ENCODE data around the gene ADCY9.

Gene ADCY9

DNA sequence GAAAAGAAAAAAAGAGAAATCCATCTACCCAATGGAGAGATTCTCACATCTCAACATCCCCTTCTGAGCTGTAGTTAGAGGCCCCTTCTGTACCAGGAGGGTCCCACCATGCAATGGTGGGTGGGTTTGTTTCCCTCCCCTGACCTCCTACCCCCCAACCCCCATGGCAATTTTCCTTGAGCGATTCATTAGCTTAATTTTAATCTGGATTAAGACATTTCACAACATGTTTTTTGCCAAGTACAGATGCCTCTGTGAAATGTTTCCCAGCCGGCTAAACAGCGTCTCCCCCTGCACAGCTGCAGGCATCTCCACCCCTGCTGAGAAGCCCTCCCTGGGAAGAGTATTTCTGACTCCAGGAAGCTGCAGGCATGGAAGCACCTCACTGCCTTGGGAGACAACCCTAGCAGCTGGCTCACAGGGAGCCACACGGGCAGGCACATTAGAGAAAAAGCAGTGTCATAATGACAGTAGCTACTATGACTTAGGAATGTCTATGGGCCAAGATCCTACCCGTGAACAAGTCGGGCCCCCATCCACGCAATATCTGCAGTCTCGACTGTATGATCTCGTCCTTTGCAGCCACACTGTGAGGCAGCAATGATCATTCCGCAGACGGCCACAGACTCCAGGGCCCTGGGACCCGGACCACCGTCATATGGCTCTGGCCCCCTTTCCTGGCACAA lies 117.3 kb downstream of the ADCY9 start:
- DNase-seq = no peak

DNA sequence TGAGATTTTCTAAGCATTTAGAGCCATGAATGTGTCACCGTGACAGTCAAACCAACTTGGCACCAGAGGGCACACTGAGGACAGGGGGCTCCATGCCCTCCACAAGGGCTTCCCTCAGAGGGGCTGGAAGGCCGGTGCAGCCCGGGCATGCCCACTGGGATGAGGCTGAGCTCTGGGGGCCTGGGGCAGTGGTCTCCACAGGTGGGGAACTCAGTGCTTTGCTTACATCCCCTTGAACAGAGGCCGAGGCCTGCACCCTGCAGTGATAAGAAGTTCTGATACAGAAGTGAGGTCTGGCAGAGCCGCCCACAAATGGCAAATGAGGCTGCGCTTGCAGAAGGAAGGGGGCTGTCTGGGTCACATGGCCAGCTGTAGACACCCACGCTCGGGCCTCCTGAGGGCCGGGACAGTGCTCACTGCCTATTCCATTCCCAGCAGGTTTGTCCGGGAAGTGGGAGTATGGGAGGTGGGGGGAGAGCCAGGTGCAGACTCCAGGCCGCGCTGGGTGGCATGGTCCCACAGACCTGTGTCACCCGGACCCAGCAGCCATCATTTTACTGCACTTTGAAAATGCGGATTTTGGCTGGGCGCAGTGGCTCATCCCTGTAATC lies 118.9 kb downstream of the ADCY9 start:
- no peak for DNase-seq

DNA sequence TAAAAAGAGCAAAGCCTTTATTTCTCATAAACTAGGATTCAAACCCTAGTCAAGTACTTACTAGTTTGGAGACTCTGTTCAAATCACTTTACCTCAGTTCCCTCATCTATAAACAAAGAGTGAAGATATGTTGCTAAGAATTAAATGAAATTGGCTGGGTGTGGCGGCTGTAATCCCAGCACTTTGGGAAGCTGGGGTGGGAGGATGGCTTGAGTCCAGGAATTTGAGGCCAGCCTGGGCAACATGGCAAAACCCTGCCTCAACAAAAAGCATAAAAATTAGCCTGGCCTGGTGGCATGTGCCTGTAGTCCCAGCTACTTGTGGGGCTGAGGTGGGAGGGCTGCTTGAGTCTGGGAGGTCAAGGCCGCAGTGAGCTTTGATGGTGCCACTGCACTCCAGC lies 121.2 kb downstream of the ADCY9 start:
- DNase-seq = no peak

DNA sequence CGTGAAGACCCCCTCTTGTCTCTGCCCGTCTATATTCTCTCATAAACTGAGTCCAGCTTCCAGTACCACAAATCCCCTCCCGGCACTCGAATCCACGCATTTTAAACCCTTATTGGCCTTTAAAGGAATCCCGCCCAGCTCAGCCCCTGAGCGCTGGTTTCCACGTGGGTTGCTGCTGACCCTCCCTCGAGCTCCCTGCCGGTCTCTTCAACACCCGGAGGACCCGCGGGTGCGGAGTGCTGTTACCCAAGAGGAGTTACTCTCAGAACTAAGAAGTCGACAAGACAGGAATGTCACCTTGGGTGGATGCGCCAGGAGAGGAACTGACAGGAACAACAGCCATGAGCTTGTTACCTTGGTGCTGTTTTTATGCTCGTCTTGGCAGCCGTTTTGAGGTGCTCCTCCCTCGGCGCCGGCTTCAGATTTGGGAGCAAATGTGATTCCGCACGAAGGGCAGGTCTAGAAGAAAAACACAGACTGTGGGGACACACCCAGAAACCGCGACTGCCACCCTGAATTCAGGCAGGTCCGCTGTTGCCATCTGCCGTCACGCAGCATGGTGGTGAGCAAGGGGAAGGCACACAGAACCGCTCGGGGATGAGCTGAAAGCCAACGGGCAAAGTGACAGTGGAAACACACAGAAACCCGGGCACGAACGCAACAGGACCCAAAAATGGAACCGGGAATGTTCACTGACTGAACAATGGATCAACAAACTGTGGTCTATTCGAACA lies 123.0 kb downstream of the ADCY9 start:
- no peak for DNase-seq

DNA sequence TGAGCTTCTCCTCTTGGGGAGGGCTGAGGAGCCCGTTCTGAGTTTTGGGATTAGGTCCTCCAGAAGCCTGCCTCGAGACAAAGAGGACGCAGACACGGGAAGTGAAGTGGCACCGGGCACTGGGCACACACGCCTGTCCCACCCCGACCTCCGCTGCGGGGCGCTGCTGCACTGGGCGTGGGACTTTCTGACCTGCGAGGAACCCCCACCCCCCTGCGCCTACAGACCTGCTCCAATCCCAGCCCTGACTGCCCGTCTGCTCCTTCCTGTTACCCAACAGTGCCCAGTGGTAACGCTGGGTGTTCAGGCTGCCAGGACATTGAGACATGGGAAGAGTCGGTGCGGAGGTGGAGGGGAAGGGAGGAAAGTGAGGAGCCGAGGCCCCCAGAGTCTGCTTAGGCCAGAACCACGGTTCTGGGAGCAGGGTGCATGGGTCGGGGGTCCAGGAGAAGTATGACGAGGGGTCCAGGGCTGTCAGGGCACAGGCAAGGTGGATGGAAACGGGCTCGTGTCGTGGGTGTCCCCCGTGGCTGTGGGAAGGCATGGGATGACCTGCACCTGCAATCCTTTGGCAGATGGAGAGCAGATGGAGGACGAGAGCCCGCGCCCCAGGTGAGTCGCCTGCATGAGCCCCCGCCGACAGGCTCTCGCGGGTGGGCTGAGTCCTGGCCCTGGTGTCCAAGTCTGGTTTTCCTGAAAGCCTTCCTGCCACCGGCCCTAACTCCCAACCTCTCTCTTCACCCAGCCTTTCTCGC lies 123.8 kb downstream of the ADCY9 start:
- no peak for DNase-seq

DNA sequence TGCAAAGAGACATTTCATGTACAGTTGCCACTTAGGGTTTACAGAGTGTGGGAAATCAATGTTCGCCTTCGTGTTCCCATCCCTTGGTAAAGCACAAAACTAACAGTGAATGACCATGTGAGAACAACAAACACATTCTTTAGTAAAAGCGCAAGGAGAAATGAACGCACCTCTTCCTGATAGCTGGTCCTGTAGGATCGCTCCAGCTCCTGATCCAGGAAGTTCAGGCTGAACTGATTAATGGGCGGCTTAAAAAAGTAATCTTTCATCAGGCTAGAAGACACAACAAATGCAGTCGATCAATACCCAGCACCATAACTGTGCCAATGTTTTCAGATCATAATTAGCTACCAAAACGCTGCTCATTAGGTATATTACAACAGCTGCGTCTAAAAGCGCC lies 127.4 kb downstream of the ADCY9 start:
- no peak for DNase-seq

DNA sequence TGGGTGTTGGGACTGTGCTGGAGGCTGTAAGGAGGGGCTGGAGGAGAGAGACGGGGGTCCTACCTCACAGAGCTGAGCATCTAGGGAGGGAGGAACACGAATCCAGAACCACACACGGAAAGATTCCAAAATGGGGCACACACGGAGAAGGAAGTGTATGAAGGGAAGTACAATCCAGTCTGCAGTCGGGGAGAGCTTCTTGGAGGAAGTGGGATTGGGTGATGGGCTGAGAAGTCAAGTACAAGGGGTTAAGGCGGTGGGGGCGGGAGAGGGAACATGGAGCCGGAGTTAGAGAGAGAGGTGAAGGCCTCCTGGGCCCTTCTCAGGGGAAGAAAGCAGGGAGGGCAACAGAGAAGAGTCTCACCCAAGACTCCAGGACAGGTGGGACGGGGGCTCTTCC lies 128.2 kb downstream of the ADCY9 start:
- DNase-seq = no peak

DNA sequence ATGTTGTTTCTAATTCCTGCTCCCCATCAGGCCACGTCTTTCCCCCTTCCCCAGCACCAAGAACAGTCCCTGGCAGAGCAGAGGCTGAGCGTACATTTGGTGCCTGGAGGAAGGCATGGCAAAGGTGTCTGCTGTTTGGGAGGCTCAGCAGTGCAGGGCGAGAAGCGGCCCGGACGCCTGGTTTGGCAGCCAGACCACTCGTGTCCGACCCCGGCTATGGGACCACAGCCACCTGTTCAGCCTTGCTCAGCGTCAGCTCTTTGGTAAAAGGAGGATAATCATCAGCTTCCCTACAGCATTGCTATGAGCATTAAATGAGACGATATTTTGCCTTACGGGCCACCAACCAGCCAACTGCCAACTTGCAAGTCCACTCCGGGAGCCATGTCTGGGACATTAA lies 129.0 kb downstream of the ADCY9 start:
- DNase-seq = no peak

DNA sequence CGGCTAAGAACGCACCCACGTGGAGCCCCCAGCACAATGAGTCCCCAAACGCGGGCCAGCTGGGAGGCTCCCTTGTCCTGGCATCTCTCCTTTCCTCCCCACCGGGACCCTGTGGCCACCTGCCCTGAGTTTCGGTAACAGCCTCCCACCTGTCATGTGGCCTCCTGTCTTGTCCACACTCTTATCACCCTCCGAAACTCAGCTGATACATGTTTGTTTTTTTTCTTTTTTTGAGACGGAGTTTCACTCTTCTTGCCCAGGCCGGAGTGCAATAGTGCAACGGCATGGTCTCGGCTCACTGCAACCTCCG lies 130.1 kb downstream of the ADCY9 start:
- DNase-seq = no peak

DNA sequence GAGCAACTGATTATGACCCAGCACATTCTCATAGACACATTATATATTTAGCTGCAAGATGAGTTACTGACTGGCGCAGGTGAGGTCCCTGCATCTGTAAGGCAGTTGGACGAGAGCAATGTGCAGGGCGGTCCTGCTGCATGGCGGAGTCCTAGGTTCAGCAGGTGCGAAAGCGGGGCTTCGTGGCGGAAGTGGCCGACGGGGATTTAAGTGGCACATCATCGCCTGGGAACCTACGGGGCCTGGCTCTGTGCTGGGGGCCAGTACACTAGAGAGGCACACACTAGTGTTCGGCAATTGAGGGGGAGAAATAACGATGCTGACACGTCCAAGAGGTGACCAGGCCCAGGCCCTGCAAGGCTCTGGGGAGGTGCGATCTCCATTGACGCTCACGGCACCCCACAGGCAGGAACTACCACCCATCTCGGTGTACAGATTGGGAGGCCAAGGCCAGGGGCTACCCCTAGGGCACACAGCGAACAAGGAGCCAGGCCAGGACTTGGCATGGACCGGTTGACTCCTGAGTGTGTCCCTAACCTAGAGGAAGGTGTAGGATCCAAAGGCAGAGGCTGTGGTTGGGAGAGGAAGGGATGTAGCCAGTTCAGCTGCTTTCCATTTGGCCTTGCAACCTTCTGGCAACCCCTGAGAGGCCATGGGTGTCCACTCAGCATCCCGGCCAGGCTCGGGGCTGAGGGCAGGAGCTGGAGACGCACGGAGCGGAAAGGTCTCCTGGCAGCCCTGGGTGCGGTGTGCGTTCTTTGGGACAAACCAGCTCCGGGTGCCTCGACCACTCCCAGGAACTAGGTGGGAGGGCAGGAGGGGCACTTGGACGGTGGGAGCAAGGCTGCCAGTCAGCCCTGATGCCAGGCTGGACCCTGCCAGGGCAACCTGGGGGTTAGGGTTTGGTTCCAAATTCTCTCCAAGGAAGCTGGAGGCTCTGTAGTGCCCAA lies 131.9 kb downstream of the ADCY9 start:
- DNase-seq = no peak

DNA sequence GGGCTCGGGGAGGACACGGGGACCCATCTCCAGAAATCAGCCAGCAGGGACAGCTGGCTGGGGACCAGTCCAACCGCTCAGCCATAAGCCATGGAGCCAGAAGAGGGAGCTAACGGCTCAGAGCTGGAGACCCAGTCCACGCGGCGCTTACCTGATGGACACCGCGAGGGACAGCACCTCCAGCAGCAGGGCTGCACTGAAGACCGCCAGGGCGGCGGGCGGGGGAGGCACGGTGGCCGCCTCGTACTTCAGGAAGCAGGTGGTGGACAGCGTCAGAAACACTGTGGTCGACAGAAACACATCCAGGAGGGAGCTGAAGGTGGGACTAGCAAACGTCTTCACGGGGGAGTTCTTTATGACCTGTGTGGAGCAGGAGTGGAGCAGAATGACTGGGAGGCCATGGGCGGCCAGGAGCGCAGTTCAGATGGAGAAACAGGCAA lies 133.1 kb downstream of the ADCY9 start:
- DNase-seq = peak; percentile 53

DNA sequence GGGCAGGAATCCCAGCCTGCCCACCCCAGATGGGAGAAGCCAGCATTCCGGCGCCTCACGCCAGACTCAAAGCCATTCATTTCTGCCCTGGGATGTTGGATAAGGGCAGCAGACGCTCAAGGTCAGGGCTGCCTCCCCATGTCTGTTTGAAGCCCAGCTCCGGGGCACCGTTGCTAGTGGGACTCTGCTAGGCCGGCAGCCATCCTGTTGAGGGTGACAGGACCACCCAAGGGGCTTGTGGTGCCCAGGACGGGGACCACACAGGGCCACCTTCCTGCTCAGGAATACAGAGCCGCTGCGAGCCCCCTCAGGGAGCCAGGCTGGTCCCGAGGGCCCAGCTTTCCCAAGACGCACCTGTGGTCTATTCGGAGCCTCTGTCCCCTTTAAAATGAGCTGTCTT lies 134.0 kb downstream of the ADCY9 start:
- DNase-seq = no peak

DNA sequence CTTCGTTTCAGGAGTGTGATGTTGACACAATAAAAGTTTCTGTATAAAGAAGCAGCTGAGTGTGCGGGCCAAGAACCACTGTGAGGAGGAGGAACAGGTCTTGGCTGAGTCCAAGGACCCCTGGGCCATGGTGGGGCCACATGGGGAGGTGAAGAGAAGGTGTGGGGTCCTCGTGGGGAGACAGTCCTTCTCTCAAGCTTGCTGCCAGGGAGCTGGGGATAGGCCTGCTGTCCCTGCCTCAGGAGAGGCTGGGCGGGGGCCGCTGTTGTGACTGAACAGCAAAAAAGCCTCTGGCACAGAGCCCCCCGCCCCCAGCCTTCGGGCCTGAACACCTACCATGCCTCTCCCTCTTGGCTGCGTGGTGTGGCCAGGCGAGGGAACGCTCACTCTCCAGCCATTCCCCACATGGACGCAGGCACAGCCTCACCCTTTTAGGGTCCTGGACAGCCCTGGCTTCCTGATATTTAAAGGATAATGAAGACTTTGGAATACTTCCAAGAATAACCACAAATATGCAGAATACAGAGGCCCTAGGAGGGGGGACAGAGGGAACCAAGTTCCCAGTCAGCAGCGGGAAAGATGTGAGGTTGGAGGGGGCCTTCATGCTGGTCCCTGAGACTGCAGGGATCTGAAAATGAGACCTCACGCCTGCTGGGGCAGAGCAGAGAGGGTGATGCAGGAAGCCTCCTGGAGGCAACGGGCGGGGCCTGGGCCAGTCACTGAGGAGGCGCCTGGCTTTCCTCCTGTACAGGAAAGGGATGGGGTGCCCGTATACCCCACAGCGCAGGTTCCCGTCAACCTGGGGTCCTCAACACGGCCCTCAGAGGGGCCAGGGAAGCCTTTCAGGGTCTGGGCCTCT lies 135.8 kb downstream of the ADCY9 start:
- DNase-seq = no peak

DNA sequence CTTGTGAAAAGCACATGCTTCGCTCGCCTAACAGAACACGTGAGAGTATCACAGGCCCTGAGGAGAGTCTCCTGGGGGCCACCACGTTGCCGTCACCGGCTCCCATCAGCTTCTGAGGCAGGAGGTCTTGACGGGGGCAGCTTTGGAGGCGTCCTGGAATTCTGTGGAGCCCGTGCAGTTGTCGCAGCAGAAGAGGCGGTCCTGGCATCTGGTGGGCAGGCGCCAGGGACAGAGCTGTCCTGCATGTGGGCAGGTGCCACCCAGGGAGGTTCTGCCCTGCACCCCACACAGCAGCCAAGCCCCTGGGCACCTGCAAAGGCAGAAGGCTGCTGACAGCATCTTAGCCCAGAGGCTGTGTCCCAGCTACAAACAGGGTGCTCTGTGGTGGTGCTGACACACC lies 136.7 kb downstream of the ADCY9 start:
- DNase-seq = no peak

DNA sequence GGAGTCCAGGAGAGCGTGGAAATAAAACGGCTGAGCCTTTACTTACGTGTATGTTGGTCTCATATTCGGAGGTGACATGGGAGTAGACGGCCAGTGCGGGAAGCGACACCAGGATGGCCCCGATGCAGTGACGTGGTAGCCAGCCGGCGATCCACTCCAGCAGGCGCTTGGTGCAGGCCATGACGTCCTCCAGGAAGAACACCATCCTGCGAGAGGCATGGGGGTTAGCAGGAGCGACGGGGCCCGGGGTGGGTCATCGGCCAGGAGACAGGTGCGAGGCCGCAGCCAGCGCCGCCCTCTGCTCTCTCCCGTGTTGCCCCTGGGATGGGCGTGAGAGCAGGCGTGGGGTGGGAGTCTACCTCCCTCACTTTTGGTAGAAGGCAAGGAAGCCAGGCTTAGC lies 137.2 kb downstream of the ADCY9 start:
- no peak for DNase-seq

DNA sequence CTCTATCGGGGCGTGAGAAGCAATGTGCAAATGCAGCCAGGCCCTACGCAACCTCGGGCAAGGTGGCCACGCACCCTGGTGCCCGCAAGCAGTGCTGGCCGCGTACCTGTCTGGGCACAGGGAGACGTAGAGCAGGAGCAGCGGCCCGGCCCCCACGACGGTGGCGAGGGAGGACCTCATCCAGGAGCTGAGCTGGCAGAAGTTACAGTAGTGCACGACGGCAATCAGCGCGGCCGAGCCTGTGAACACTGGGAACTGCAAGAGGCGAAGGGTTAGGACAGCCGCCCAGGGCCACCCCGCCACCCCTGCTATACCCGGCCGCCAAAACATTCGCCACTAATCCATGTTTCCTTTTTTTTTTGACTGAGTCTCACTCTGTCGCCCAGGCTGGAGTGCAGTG lies 138.9 kb downstream of the ADCY9 start:
- no peak for DNase-seq

DNA sequence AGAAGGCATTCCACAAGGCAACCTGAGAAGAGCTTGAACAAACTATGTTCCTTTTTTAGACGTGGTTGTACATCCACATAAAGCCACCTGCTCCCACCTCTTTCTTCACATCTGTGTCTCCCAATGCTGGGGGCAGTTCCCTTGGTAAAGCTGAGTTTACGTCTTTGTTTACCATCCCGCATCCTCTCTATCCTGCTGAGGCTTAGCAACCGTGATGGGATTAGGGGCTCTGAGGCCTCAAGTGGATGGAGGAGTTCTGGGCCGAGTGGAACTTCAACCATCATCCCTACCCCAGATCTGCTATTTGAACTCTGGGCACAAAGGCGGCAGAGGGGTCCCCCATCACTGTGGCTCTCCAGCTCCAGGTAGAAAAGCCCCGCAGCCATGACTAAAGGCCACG lies 141.5 kb downstream of the ADCY9 start:
- no peak for DNase-seq

DNA sequence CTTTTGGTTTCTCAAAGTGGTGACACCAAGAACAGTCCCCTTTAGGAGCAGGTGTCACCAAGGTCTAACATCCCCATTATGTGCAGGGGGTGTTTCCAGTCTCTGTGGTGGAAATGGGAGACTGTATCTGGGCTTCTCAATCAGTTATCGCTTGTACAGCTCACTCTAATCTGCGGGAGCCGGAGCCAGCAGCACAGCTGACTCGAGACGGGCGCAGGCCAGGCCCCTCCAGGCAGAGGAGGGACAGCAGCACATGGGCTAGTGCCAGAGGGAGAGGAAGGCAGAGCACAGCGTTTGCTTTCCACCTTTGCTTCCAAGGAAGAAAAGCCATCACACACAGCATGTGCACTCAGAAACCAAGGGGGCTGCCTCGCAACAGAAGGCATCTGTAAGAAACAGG lies 144.5 kb downstream of the ADCY9 start:
- no peak for DNase-seq

DNA sequence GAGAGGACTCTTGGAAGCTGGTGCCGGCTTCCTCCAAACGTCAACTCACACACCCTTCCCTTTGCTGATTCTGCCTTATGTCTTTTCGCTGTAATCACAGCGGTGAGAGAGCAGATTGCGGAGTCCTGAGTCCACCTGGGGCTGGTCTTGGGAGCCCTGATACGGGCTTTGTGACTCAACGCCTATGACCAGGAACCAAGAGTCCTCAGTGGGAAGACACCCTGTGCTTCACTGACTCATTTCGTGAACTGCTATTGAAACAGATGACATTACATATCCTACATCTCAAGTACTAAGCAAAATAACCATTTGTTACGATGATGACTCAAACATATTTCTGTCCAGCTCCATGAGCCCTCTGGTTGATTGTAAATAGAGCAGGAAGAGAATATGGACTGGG lies 145.0 kb downstream of the ADCY9 start:
- DNase-seq = no peak

DNA sequence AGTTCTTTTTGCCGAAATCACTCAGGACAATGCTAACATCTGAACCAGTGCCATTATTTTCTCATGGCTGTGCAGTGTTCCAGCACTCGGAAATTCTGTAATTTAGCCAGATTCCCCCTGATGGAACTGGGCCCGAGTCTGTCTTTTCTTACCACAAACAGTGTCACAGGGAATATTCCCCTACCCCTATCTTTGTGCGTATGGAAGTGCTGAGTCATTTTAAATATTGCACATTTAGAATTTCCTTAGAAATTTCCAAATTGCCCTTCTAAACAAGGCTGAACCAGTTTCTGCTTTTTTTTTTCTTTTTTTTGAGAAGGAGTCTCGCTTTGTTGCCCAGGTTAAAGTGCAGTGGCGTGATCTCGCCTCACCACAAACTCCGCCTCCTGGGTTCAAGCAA lies 147.7 kb downstream of the ADCY9 start:
- DNase-seq = no peak

DNA sequence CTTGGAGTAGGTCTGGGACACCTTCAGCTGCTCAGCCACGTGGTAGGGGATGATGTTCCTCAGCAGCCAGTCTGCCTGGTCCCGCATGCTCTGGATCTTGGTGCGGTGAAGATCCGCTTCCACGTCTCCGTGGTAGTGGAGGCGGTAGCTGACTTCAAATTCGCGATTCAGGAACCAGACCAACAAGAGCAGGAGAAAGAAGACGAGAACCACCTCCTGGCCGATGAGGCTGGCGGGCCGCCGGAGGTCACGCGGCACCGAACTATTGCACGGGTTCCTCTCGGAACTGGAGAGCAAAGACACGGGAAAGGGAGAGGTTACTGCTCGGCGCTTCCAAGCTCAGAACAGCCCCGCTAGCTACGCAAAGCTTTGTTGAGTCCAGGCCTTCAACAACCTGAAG lies 149.6 kb downstream of the ADCY9 start:
- DNase-seq = no peak

Measured in CD4-positive, alpha-beta T cell treated with Interleukin-6 for 4 hours (primary cell).